GM12878 (cell line): ENCODE measurements around the gene TMEM18. TPM values are rescaled to one million over a fixed set of nuclear protein-coding genes. Genes with fewer than 3 reads are reported as not detected.
A peak's percentile ranks its signal among the peaks of the same experiment; 100 is the strongest.

Source experiments
- BMI1 ChIP-seq: fragments of 450-650 bp; IDR thresholded peaks from 2 replicates; pipeline ENCODE4 v1.6.1; 2016; ENCODE audit warnings: mild to moderate bottlenecking, moderate library complexity, borderline replicate concordance
- CBX3 ChIP-seq: fragments of 200-600 bp; sonication (generic); IDR thresholded peaks from 2 replicates; pipeline ENCODE4 v1.6.1; 2016; ENCODE audit warnings: low read depth, borderline replicate concordance
- CBX5 ChIP-seq: sonication (generic); IDR thresholded peaks from 2 replicates; pipeline ENCODE4 v1.6.1; 2016; ENCODE audit warnings: low read depth, moderate library complexity, mild to moderate bottlenecking, inconsistent platforms
- EED ChIP-seq: sonication (generic); IDR thresholded peaks from 2 replicates; pipeline ENCODE4 v1.6.1; 2016; ENCODE audit warnings: antibody characterized with exemption, low read depth
- EZH2 ChIP-seq: IDR thresholded peaks from 2 replicates; pipeline ENCODE4 v1.6.1; 2012; ENCODE audit warnings: low read depth, mild to moderate bottlenecking, control low read depth, inconsistent platforms, low read length, borderline replicate concordance; ENCODE audit not compliant: control insufficient read depth
- GATAD2B ChIP-seq: fragments of 450-650 bp; conservative IDR thresholded peaks from 2 replicates; pipeline ENCODE4 v1.6.1; 2017; ENCODE audit warnings: low read depth, mild to moderate bottlenecking, moderate library complexity
- HSF1 ChIP-seq: fragments of 150-350 bp; IDR thresholded peaks from 2 replicates; pipeline ENCODE4 v1.6.1; 2014; ENCODE audit warnings: mild to moderate bottlenecking, low read depth, low read length
- IKZF1 ChIP-seq: fragments of 450-650 bp; conservative IDR thresholded peaks from 2 replicates; pipeline ENCODE4 v1.6.1; 2017; ENCODE audit warnings: antibody characterized with exemption, mild to moderate bottlenecking
- IRF4 ChIP-seq: IDR thresholded peaks from 2 replicates; pipeline ENCODE4 v1.6.1; 2011; ENCODE audit warnings: low read depth, low read length
- NFXL1 ChIP-seq: fragments of 450-650 bp; IDR thresholded peaks from 2 replicates; pipeline ENCODE4 v1.6.1; 2017; ENCODE audit warnings: antibody characterized with exemption, mild to moderate bottlenecking, borderline replicate concordance
- NKRF ChIP-seq: fragments of 450-650 bp; conservative IDR thresholded peaks from 2 replicates; pipeline ENCODE4 v1.6.1; 2017; ENCODE audit warnings: mild to moderate bottlenecking, moderate library complexity
- POLR2A ChIP-seq: IDR thresholded peaks from 2 replicates; pipeline ENCODE4 v1.6.1; 2011; ENCODE audit warnings: low read depth, mild to moderate bottlenecking, low read length
- RAD51 ChIP-seq: fragments of 450-650 bp; IDR thresholded peaks from 2 replicates; pipeline ENCODE4 v1.6.1; 2016; ENCODE audit warnings: moderate library complexity, mild to moderate bottlenecking, inconsistent platforms
- RELB ChIP-seq: fragments of 450-650 bp; IDR thresholded peaks from 2 replicates; pipeline ENCODE4 v1.6.1; 2017; ENCODE audit warnings: low read depth, mild to moderate bottlenecking, moderate library complexity
- SMARCA5 ChIP-seq: fragments of 450-650 bp; IDR thresholded peaks from 2 replicates; pipeline ENCODE4 v1.6.1; 2017; ENCODE audit warnings: mild to moderate bottlenecking
- STAT1 ChIP-seq: fragments of 450-650 bp; conservative IDR thresholded peaks from 2 replicates; pipeline ENCODE4 v1.6.1; 2014; ENCODE audit warnings: antibody characterized with exemption, mild to moderate bottlenecking
- SUZ12 ChIP-seq: fragments of 200-600 bp; sonication (generic); IDR thresholded peaks from one replicate; pipeline ENCODE4 v1.6.1; 2018; ENCODE audit warnings: antibody characterized with exemption, mild to moderate bottlenecking; ENCODE audit not compliant: unreplicated experiment
- TAF1 ChIP-seq: IDR thresholded peaks from 2 replicates; pipeline ENCODE4 v1.6.1; 2011; ENCODE audit warnings: mild to moderate bottlenecking, low read depth, low read length, borderline replicate concordance
- TBL1XR1 ChIP-seq: IDR thresholded peaks from 2 replicates; pipeline ENCODE4 v1.6.1; 2012; ENCODE audit warnings: low read depth, low read length, improper control_type of control experiment
- WRNIP1 ChIP-seq: IDR thresholded peaks from 2 replicates; pipeline ENCODE4 v1.6.1; 2011; ENCODE audit warnings: low read depth, low read length, improper control_type of control experiment, borderline replicate concordance
- polyA plus RNA-seq, 11 experiments: library from polyadenylated mRNA; depleted of rRNA in 4 of 11; unstranded in 6 of 11; stranded (reverse) in 5 of 11; fragments of >200 nt; fragmentation: Nextera tagmentation in 4 of 11; fragmentation: Illumina TruSeq in 1 of 11; extraction: Ambion mirVana in 4 of 11; extraction: Trizol in 1 of 11; gene quantifications; 1 replicate in 1 of 11; 2 replicates in 10 of 11; pipeline versions ENCODE4 v1.2.1 to v1.2.3, GENCODE V29; 2011 to 2016; ENCODE audit warnings: inconsistent platforms in 2 of 11, missing spikeins in 2 of 11, low read depth in 1 of 11
- total RNA-seq, 4 experiments: library from RNA; depleted of rRNA in 3 of 4; stranded (reverse); fragments of >200 nt in 3 of 4; fragmentation: Illumina TruSeq in 1 of 4; extraction: Trizol in 1 of 4; gene quantifications; 2 replicates each; pipeline versions ENCODE4 v1.2.1 to v1.2.3, GENCODE V29; 2013 to 2021
- TF ChIP-seq, protein P1 (sequence below): IDR thresholded peaks from 2 replicates; pipeline ENCODE4 v1.6.1; 2012; ENCODE audit warnings: low read length, inconsistent platforms

Gene TMEM18
- total and polyA plus RNA-seq, 10 of the 15 experiments (the other 5 are each of a cell fraction or from before 2014, with no cell fraction given) = 11.2 to 56.3 (median 26.0) TPM

DNA sequence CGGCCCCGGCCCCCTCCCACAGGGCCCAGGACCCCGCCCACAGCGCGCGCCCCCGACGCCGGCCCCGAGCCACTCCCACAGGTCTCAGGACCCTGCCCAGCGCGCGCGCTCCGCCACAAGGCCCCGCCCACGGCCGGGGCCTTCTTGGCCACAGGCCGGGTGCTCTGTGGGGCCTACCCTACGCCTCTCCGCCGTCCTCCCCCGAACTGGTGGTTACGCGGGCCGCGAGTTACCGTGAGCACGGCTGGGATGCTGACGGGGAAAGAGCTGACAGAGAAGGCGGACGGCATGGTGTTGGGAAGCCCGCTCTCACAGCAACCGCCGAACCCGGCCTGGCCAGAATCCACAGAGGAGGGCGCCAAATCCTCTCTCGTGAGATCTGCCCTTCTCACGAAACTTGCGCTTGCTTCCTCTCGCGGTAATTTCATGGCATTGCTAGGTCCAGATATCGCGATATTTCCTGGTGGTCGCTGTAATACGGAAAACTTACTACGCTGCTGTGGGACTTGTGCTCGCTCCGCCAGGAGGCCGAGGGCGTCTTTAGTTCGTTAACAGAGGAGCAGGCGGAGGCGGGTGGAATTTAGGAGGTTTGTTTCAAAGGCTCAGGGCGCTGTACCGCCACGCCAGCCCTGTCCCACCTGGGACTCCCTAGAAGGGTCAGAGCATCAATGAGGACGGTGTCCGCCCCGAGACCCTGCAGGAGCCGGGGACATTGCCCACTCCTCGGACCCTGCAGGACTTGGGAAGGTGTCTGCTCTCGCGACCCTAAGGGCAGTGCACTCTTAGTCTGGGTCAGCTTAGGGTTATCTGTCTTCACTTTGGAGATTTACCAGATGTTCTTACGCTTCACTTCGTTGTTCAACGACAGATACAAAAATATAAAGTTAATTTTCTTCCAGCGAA, at the start of gene TMEM18 (continued):
- no peak for TF ChIP-seq EZH2
- no peak; the same call in 1 of the 2 replicates for TF ChIP-seq EED
- TF ChIP-seq BMI1 = no peak
- TF ChIP-seq TAF1 = peak; percentile 95
- peak; percentile 98; the same call in 1 of the 2 replicates for TF ChIP-seq STAT1
- TF ChIP-seq HSF1 = no peak
- TF ChIP-seq IKZF1 = peak; percentile 71
- peak; percentile 90; the same call in 1 of the 2 replicates for TF ChIP-seq GATAD2B
- peak; percentile 96 for TF ChIP-seq POLR2A
- TF ChIP-seq TBL1XR1 = peak; percentile 70; the same call in 1 of the 2 replicates
- TF ChIP-seq, protein P1, sequence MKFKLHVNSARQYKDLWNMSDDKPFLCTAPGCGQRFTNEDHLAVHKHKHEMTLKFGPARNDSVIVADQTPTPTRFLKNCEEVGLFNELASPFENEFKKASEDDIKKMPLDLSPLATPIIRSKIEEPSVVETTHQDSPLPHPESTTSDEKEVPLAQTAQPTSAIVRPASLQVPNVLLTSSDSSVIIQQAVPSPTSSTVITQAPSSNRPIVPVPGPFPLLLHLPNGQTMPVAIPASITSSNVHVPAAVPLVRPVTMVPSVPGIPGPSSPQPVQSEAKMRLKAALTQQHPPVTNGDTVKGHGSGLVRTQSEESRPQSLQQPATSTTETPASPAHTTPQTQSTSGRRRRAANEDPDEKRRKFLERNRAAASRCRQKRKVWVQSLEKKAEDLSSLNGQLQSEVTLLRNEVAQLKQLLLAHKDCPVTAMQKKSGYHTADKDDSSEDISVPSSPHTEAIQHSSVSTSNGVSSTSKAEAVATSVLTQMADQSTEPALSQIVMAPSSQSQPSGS = peak; percentile 79
- peak; percentile 81 for TF ChIP-seq RELB
- no peak for TF ChIP-seq WRNIP1
- peak; percentile 58; the same call in 1 of the 2 replicates for TF ChIP-seq NKRF
- no peak for TF ChIP-seq RAD51
- no peak for TF ChIP-seq IRF4
- TF ChIP-seq NFXL1 = no peak
- TF ChIP-seq CBX3 = no peak
- 0 out of 2 replicates have a peak, but pooled peaks have one; percentile 2 for TF ChIP-seq SMARCA5
- TF ChIP-seq CBX5 = no peak
- no peak for TF ChIP-seq SUZ12
